ENCODE measurements around the gene KANSL1.

The KANSL1 gene

GRCh38 chr17:46163929-46164594 is 29.2 kb downstream of the KANSL1 start:
- DNase-seq: no peak

DNA sequence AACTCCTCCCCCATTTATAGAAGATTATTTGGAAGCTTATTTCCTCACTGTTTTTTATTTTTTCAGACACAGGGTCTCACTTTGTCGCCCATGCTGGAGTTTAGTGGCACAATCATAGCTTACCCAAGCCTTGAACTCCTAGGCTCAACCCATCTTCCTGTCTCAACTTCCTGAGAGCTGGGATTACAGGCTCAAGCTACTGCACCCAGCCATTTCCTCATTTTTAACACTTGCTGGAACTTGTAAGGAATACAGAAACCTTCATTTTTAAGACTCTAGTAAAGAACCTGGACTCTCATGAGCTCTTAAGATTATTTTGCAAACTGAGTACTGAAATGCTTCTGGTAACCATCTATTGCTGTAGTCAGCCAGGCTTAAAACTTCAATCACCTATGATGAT is 29.9 kb downstream of the KANSL1 start:
- no peak for DNase-seq

DNA sequence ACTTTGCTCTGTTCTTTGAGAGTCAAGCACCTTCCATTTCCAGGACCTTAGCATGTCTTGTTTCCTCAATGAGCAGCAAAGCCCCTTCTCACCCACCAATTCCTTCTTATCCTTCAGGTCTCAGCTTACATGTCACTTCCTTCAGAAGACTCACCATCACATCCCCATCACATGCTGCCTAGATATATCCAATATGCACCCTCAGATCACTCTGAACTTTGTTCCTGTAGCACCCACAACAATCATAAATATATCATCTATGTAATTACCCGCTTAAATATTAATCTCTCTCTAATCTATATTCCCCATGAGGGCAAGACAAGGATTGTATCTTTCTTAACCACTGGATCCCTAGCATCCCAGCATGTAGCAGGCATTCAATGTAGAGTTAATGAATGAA is 30.4 kb downstream of the KANSL1 start:
- DNase-seq: no peak

GRCh38 chr17:46160169-46160568 is 33.1 kb downstream of the KANSL1 start:
- DNase-seq: no peak

- no peak for DNase-seq
Measured at GRCh38 chr17:46159686-46160085, 33.5 kb downstream of the KANSL1 start.

DNA sequence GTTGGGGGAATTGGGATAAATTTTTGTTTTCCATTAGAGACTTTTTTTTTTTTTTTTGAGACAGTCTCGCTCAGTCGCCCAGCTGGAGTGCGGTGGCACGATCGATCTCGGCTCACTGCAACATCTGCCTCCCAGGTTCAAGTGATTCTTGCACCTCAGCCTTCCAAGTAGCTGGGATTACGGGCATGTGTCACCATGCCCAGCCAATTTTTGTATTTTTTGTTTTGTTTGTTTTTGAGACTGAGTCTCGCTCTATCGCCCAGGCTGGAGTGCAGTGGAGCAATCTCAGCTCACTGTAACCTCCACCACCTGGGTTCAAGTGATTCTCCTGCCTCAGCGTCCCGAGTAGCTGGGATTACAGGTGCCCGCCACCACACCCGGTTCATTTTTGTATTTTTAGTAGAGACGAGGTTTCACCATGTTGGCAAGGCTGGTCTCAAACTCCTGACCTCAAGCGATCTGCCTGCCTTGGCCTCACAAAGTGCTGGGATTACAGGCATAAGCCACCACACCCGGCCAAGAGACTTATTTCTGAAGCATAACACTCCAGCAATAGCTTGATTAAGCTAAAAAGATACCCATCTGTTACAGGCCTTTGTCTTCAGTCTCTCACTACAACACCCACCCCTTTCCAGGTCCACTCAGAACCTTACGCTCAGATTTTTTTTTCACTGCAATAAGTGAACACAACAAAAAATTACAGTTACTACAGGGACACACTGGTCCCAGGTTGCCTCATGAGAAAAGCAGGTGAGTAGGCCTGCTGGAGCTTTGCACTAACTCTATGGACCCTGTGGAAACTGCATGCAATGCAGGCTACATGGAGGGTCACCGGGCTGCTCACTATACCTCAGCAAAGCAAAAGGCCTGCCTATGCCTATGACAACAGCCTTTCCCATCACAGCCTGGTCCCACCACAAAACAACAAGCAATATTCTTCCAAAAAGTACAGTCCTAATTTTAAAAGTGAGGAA is 34.6 kb downstream of the KANSL1 start:
- no peak for DNase-seq

- no peak for DNase-seq
Measured at GRCh38 chr17:46157443-46158062, 35.7 kb downstream of the KANSL1 start.

DNA sequence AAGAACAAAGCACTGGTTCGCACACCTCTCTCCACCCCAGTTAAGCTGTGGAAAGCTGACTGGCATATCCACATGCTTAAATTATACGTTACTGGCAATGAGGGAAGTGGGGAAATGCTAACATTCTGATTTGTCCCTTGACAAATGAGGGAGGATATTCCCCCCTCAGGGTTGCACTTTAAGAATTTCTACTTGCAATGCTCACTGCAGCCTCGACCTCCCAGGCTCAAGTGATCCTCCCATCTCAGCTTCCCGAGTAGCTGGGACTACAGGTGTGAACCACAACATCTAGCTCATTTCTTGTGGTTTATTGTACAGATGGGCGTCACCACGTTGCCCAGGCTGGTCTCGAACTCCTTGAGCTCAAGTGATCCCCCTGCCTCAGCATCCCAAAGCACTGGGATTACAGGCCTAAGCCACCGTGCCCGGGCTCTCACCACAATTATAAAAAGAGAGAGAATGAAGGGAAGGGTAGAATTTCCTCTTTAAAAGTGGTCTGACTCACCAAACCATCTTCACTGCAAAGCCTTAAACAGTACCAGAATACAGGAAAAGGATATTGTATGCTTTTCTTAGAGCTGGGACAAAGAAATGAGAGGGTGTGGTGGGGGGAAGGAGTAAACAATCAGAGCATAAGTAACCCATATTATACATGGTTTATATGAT is 38.9 kb downstream of the KANSL1 start:
- no peak for DNase-seq

- no peak for DNase-seq
Measured at GRCh38 chr17:46152423-46152822, 40.8 kb downstream of the KANSL1 start.

DNA sequence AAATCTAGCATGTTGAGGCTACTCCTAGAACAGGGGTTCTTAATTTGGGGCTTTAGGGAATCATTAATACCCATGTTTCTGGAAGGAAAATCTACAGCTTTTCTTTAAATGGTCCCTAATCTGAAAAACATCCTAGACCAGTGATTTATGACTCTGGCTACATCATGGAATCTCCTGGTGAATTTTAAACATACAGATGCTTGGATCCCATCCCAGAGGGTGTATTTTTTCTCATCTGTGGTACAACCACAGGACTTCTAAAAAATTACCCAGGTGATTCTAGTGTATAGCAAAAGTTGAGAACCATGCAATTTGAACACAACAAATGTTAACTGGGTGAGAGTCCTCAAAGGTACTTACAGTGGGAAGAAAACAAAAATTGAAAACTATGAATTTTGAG is 41.5 kb downstream of the KANSL1 start:
- no peak for DNase-seq

GRCh38 chr17:46150216-46150963 is 42.8 kb downstream of the KANSL1 start:
- DNase-seq: no peak

DNA sequence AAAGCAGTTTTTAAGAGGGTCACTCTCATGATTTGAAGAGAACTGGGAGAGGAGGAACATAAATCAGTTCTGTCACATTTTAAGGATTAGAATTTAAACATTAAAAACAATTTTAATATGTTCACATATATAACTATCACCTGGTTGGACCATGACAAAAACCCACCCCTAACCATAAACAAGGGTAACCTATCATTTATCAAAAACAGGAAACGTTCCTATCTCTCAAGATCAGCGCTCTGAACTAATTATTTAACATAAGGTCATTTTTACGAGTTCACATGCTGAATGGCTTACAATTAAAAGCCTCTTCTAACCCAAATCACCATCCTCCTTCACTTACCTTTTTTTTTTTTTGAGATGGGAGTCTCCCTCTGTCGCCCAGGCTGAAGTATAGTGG is 45.0 kb downstream of the KANSL1 start:
- no peak for DNase-seq

- no peak for DNase-seq
Measured at GRCh38 chr17:46147296-46147695, 45.9 kb downstream of the KANSL1 start.

DNA sequence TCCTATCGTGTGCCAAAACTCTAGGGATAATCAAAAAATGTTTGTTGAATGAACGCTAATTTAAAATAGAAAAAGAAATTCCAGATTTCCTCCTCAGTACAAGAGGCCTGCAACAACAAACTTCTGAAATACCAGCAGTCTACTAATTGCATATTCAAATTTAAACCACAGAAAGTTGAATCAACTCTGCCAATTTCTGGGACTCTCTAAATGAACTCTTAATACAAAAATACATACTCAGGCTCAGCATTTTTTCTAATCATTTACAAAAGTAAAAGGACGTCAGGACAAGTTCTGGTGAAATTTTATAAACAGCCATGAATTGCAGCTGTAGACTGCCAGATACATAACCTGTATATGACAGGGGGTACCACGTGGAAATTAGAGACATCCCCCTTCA is 49.0 kb downstream of the KANSL1 start:
- DNase-seq: no peak

DNA sequence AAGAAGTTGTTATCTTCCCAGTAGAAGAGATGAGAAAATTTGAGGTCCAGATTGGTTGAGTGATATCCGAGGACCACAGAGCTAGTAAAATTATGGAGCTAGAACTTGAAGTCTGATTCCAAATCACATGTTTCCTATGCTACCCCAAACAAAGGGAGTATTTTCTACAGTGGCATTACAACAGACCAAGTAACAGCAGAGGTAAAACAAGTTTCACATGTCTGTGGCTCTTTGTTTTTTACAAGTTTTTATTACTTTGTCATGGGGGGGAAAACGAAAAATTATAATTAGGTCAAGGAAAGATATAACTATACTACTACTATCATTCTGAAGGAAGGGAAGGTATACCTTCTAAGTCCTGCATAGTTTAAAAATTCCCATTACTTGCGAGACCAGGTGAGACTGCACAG is 49.4 kb downstream of the KANSL1 start:
- DNase-seq: no peak

DNA sequence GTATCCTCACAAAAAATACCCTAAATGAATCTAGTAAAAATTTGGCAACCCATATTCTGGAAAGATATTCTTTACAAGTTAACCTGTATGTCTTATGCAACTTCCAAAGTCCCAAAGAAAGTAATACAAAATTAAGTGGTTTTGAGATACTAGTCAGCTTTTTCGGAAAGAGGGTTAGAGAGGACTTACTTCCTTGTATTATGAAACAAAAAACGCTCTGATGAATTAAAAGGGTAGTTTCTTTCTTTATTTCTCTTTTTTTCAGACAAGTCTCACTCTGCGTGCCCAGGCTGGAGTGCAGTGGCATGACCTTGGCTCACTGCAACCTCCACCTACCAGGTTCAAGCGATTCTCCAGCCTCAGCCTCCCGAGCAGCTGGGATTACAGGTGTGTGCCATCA is 51.6 kb downstream of the KANSL1 start:
- DNase-seq: no peak

GRCh38 chr17:46140645-46141197 is 52.5 kb downstream of the KANSL1 start:
- no peak for DNase-seq

DNA sequence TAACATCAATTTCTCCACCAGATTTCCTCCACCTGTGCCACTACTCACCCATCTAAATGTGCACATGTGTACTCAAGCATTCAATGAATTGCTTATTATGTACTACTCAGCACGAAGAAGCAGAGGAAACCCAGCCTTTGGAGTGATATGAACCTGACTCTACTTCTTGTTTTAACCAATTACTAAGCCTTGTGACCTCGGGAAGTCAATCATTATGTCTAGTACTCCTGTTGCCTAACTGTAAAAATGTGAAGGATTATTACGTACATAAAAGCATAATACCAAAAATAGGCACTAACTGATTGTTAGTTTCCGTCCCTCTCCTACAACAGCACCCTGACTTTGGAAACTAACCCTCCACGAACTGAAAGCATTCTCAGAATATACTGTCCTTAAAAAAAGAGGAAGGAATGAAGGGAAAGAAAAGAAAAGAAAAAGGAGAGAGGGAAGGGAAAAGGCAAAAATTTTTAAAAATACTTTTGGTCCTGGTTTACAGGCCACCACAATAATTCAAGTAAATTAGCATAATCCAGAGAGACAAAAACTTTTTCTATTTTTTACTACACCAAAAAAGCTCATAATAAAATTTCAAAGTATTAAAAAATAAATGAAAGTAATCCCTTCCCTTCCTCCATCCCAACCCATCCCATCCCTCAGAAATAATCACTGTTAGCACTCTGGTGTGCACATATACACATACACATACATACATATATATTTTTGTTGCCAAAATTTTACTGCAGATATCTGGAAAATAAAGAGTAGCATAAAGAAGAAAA is 53.6 kb downstream of the KANSL1 start:
- no peak for DNase-seq

GRCh38 chr17:46138473-46138872 is 54.8 kb downstream of the KANSL1 start:
- no peak for DNase-seq

DNA sequence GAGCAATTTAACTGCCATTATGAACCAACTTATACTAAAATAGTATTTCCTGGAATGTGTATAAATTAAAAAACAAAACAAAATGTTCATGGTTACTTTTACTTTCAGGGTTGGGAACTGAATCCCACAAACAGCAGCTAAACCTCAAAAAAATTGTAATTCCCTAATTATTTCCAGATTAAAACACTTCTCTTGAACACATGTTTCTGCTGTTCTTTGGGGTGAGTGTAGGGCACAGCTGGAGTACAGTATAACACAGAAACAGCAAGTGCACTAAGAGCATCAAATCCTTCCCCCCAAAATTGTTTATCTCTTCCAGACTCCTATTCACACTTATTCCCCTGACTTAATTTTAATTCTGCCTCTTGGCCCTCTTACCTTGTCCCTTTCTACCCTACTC is 56.4 kb downstream of the KANSL1 start:
- no peak for DNase-seq

DNA sequence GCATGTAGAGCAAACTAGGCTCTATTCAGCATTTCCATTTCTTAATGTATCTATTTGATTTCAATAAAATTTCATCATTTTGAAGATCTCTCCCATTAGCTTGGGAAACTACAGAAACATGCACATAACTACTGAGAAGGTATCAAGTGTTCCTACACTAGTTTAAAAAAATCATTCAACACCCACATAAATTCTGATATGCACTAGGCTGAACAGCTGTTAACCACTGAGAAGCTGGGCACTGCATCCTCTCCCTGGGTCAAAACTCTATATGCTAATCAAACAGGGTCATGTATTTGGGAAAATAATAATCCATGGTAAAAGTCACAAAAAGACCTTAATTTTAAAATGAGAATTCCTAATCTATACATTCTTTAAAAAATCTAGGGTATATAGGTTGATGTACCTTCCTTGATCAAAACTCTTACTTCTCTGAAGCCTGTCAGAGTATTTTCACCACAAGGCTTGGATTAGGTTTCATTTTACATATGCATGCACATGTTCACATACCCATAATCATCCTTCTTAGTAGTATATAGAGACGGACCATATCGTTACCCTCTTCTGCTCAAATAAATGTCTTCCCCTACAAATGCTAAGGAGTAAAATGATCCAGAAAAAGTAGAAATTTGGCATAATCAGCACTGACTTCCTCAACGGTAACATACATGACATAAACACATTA is 57.2 kb downstream of the KANSL1 start:
- no peak for DNase-seq
